GM19372 (cell line): ENCODE data around the gene GDF15.
"Not testable (repeated sequence)": the region's sequence is repeated elsewhere in the genome, so short reads cannot be mapped to it uniquely, and the experiment has no call there.

Experiments used
- ATAC-seq: cut with Tn5 transposase; IDR thresholded peaks from one replicate; pipeline ENCODE4 v1.9.1; 2021; ENCODE audit warnings: mild to moderate bottlenecking, low read depth, moderate library complexity; ENCODE audit not compliant: unreplicated experiment

GDF15 gene, protein sequence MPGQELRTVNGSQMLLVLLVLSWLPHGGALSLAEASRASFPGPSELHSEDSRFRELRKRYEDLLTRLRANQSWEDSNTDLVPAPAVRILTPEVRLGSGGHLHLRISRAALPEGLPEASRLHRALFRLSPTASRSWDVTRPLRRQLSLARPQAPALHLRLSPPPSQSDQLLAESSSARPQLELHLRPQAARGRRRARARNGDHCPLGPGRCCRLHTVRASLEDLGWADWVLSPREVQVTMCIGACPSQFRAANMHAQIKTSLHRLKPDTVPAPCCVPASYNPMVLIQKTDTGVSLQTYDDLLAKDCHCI

GRCh38 chr19:18385675-18386542, at the start of gene GDF15:
GDF15 (plus strand) TSS chr19:18386158; CDS start chr19:18386190, 32 bp downstream.
- no peak for ATAC-seq

GRCh38 chr19:18338541-18338940, 47.4 kb upstream of the GDF15 start:
- no peak for ATAC-seq

- ATAC-seq = no peak
Measured at GRCh38 chr19:18339723-18340122, 46.2 kb upstream of the GDF15 start.

- peak; percentile 67 for ATAC-seq
Measured at GRCh38 chr19:18340190-18340989, 45.6 kb upstream of the GDF15 start, which contains the start of gene PGPEP1. PGPEP1 (plus strand) TSS chr19:18340598; CDS start chr19:18340682, 84 bp downstream.

- peak; percentile 40 for ATAC-seq
Measured at GRCh38 chr19:18340990-18341868, 44.7 kb upstream of the GDF15 start.

GRCh38 chr19:18342090-18342632, 43.8 kb upstream of the GDF15 start:
- ATAC-seq = no peak

DNA sequence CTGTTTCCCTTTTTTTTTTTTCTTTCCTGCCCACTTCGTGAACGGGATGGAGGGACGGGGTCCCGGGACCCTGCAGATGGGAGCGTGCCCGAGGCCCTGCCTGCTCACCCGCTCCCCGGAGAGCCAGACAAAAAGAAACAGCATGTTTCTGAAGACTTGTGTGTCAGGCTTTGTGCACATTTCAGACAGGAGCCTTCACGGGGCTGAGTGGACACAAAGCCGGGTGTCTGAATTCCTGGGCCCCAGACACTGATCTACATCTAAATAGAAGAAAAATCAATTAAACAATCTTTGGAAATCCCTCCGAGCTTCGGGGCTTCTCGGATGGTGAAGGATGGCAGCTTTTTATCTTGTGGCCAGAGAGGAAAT, 41.4 kb upstream of the GDF15 start:
- ATAC-seq = no peak

DNA sequence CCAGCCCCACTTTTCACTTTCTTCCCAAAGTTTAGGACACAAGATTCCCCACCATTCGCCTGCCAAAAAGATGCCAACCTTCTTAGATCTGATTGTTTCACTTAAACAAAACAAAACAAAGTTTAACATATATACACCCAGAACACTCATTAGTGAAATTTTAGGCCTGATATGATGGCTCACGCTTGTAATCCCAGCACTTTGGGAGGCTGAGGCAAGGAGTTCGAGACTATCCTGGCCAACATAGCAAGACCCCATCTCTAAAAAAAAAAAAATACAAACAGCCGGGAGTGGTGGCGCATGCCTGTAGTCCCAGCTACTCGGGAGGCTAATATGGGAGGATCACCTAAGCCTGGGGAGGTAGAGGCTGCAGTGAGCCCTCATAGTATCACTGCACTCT, 40.7 kb upstream of the GDF15 start:
- ATAC-seq = no peak

GRCh38 chr19:18346091-18346490, 39.9 kb upstream of the GDF15 start:
- ATAC-seq = no peak

GRCh38 chr19:18348171-18348570, 37.8 kb upstream of the GDF15 start:
- ATAC-seq = no peak

DNA sequence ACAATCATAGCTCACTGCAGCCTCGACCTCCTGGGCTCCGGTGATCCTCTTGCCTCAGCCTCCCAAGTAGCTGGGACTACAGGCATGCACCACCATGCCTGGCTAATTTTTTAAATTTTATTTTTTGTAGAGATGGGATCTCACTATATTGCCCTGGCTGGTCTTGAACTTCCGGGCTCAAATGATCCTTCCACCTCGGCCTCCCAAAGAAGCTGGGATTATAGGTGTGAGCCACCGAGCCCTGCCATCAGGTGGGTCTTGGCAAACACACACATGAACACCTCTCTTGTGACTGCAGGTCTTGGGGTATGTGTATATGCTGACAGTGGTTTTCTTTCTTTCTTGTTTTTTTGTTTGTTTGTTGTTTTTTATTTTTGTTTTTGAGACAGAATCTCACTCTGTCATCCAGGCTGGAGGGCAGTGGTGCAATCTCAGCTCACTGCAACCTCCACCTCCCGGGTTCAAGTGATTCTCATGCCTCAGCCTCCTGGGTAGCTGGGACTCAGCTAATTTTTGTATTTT, 37.1 kb upstream of the GDF15 start:
- ATAC-seq = not testable (repeated sequence)

GRCh38 chr19:18349524-18350128, 36.3 kb upstream of the GDF15 start:
- ATAC-seq = no peak

- ATAC-seq = no peak
Measured at GRCh38 chr19:18350490-18350889, 35.5 kb upstream of the GDF15 start.

DNA sequence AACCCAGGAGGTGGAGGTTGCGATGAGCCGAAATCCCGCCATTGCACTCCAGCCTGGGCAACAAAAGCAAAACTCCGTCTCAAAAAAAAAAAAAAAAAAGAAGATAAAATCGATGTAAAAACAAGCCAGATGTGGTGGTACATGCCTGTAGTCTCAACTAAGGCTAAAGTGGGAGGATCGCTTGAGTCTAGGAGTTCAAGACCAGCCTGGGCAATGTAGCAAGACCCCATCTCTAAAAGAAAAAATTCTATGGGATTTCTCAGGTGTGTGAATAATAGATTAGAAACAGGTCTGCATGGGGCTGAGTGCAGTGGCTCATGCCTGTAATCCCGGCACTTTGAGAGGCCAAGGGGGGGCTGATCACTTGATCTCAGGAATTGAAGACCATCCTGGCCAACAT, 34.4 kb upstream of the GDF15 start:
- no peak for ATAC-seq

DNA sequence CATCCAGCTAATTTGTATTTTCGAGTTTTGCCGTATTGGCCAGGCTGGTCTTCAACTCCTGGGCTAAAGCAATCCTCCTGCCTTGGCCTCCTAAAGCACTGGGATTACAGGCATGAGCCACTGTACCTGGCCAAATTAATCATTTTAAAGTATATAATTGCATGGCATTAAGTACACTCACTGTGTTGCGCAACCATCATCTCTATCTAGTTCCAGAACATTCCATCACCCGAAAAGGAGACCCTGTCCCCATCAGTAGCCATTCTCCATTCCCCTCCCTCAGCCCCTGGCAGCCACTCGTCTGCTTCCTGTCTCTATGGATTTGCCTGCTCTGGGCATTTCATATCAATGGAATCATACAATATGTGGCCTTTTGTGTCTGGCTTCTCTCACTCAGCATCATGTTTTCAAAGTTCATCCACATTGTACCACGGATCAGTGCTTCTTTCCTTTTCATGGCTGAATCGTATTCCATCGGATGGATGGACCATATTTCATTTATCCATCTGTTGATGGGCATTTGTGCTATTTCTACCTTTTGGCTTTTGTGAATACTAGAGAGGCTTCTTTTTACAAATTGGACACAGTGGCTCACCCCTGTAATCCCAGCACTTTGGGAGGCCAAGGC, 32.5 kb upstream of the GDF15 start:
- no peak for ATAC-seq

GRCh38 chr19:18354743-18355142, 31.2 kb upstream of the GDF15 start:
- ATAC-seq = not testable (repeated sequence)

DNA sequence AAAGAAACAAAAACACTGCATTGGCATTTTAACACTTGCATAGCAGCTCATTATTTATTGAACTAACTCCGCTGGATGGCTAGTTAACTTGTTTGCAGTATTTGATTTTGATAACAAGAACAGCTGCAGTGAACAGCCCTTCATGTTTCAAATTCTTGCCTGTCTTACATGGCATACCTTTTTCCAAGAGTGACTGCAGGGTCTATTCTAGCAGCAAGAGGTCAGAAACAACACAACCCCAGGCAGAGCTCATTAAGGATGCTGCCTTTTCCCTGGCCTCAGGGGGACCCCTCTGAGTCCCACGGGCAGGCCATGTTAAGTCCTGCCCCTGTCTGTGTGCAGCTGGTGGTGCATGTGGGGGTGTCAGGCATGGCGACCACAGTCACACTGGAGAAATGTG, 28.9 kb upstream of the GDF15 start:
- no peak for ATAC-seq

- ATAC-seq = no peak
Measured at GRCh38 chr19:18361646-18362045, 24.3 kb upstream of the GDF15 start.
